ENCODE data around the gene CFD.
"Not testable (repeated sequence)": the region's sequence is repeated elsewhere in the genome, so short reads cannot be mapped to it uniquely, and the experiment has no call there.

The CFD gene

DNA sequence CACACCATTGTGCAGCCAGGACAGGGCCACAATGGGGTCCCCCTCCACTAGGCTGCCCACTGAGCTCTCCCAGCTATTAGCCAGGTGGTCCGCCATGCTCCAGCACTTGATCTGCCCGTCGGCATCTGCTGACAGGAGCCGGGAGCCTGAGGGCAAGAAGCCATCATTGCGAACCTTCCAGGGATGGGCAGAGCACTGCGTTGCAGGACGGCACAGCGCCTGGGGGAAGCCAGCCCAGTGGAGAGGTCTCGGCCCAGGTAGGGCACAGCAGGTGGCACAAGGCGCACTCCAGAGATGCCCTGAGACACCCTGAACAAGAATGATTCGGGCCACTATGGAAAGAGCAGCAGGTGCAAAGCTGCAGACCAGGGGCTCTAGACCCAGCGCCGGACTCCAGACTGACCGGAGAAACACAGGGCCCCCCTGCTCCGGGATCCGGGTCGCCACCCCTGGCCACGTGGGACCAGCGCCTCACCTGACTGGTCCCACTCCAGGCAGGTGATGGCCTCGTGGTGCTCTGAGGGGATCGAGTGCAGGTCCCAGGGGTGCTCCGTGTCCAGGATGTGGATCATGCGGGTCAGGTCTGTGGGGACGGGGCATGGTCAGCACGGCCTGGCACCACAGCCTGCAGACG, 30.3 kb downstream of the CFD start:
- no peak for DNase-seq

GRCh38 chr19:890831-891230, 31.4 kb downstream of the CFD start:
- no peak for DNase-seq

- DNase-seq = not testable (repeated sequence)
Observed at GRCh38 chr19:891421-892200, 32.1 kb downstream of the CFD start.

DNA sequence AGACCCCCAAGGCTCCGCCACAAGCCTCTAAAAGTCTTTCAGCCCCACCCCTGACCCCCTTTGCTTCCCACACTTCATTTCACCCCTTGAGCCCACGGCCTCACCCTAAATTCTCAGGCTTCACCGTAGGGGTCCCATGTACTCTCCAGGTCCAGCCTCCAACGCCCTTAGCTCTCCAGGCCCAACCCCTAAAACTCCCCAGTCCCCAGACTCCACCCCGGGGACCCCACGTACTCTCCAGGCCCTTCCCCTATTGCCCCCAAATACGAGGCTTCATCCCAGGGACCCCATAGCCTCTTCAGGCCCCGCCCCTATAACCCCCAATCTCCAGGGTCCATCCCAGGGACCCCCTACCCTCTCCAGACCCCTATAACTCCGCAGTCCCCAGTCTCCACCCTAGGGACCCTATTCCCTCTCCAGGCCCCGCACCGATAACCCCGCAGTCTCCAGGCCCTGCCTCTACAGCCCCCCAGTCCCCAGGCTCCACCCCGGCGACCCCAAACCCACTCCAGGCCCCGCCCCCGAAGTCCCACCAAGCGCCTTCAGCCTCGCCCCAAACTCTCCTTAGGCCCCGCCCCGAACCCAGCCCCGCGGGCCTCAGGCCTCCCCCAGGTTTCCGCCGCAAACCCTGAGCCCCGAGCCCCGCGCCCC, 32.9 kb downstream of the CFD start:
- DNase-seq = no peak

- peak; percentile 96 for DNase-seq
Observed at GRCh38 chr19:892894-893689, 33.6 kb downstream of the CFD start, which contains the start of the genes MED16 and RNU6-9. Gene MED16 (minus strand): TSS chr19:893187. CDS start chr19:891131, 2,056 bp downstream. Gene RNU6-9 (plus strand): TSS chr19:893484.

DNA sequence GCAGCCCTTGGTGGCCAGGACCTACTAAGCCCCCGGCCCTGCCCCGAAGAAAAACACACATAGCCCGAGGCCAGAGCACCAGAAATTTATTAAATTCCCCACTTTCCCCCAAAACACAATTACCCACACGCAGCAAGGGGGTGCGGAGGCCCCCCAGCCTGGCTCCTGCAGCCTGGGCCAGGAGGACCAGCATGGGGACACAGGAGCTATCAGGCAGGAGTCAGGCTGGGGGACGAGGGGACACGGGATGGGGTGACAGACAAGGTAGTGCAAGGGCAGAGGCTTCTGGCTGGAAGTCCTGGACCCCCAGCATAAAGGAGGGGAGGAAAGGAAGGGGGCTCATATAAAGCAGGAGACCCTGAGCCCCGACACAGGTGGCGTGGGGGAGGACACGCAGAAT, 37.0 kb downstream of the CFD start:
- DNase-seq = no peak

GRCh38 chr19:896999-897398, 37.5 kb downstream of the CFD start:
- no peak for DNase-seq

- DNase-seq = no peak
Observed at GRCh38 chr19:897442-898039, 38.1 kb downstream of the CFD start.

GRCh38 chr19:898663-899062, 39.2 kb downstream of the CFD start:
- DNase-seq = no peak

DNA sequence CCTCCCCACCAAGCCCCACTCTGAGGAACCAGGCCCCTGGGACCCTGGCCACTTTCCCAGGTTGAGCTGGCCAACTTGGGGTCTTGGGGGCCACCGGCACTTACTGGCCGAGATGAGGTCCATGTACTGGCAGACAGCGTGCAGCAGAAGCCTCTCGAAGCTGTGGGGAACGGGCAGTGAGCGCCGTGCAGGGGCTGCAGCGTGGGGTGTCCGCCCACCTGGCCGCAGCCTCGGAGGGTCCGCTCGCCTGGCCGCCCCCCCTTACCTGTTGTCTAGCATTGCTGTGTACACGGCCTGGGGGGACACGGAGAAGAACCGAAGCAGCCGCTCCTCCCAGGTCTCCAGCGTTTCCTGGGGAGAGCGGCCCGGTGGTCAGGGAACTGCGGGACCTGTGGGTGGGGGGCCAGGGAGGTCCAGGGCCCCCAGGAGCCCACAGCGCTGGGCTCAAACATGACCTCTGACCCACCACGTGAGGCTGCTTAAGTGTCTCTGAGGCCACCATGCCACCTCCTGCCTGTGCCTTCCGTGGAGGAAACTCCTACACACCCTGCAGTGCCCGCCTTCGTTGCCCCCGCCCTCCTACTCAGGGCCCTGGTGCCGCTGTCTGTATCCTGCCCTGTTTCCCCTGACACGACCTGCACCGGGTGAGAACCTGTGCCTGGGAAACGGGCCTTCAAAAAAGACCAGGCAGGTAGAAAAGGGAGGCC, 40.0 kb downstream of the CFD start:
- no peak for DNase-seq

DNA sequence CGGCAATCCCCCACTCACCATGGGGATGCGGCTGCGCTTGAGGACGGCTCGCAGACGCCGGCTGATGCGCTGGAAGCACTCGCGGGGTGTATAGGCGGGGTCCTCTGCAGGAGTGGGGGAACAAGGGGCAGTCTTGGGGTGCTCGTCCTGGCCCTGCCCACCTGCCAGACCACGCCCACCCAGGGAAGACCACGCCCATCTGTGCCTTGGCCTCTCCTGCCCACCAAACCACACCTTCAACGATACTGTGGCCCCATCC, 40.5 kb downstream of the CFD start:
- no peak for DNase-seq

DNA sequence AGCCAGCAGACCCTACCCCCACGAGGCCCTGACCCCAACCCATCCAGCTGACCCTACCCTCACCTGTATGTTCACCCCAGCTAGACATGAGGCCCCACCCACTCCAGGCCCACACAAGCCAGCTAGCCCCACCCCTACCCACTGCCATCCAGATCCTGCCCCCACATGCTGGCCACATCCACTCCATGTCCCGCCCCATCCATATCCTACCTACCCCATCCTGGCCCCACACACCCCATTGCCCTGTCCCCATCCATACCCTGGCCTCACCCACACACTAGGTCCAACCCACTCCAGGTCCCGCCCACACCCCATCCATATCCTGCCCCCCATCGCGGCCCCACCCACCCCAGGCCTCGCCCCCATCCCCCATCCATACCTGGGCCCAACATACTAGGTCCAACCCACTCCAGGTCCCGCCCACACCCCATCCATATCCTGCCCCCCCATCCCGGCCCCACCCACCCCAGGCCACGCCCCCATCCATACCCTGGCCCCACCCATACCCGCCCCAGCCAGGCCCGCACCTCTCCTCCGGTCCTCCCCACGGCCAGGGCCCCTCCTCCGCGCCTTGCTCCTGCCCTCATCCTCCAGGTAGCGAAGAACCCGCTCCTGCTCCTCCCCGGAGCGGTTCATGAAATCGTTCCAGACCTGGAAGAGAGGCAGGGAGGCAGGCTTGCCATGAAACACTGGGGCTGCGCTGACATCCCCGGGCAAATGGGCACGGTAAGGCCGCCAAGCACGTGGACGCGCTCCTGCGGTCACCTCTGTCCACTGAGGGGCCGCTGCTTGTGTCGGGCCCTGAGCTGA, 41.0 kb downstream of the CFD start:
- no peak for DNase-seq

DNA sequence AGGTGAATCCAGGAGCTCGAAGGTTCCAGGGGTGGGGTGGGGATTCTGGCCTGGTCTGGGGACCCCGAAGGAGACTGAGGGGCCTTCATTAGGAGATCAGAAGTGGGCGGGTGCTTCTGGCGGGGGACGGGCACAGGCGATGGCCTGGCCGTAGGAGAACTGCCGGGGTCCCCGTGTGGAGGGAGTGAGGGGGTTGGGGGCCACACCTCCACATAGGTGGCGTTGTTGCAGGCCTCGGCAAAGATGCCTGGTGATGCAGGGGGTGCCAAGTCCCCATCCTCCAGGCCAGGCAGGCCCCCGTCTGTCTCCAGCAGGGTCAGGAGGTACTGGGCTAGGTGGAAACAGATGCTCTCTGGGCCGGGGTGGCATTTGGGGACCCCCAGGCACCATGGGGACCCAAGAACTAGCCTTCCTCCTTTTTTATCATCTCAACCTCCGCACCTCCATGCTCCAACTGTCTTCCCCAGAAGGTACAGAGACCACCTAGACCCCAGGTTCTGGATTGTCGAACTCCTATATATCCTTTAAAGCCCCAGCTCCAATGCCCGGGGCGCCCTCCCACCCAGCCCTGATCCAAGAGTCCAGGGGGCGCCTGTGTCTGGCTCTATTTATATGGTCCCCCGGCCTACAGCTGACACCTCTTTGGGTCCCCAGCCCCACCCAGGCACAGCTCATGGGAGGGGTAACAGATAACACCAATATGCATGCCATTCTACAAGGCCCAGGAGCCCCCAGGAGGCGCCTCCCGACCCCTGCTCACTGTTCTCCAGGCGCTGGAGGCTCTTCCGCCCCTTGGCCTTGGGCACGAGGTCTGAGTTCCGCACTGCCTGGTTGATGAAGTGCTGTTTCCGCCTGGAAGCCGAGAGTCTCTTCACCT, 42.0 kb downstream of the CFD start:
- DNase-seq = no peak

- no peak for DNase-seq
Observed at GRCh38 chr19:902093-902370, 42.6 kb downstream of the CFD start.

- DNase-seq = no peak
Observed at GRCh38 chr19:902446-903226, 43.2 kb downstream of the CFD start.

GRCh38 chr19:903266-903797, 43.9 kb downstream of the CFD start:
- no peak for DNase-seq

- DNase-seq = no peak
Observed at GRCh38 chr19:904545-904944, 45.1 kb downstream of the CFD start.

- DNase-seq = no peak
Observed at GRCh38 chr19:906480-906879, 47.0 kb downstream of the CFD start.

GRCh38 chr19:907183-907853, 47.9 kb downstream of the CFD start:
- DNase-seq = peak; percentile 70
